GM19351 (cell line): ENCODE measurements around the gene DQX1.
A peak's percentile ranks its signal among the peaks of the same experiment; 100 is the strongest.
"Not testable (repeated sequence)": the region's sequence is repeated elsewhere in the genome, so short reads cannot be mapped to it uniquely, and the experiment has no call there.

Source experiments
- ATAC-seq: cut with Tn5 transposase; IDR thresholded peaks from one replicate; pipeline ENCODE4 v1.9.1; 2021; ENCODE audit warnings: mild to moderate bottlenecking, moderate library complexity; ENCODE audit not compliant: unreplicated experiment

DQX1 gene

GRCh38 chr2:74497777-74498499 is 28.1 kb downstream of the DQX1 start:
- ATAC-seq: no peak

- no peak for ATAC-seq
Measured at GRCh38 chr2:74496997-74497776, 28.8 kb downstream of the DQX1 start.

GRCh38 chr2:74495440-74495839 is 30.6 kb downstream of the DQX1 start:
- ATAC-seq: no peak

DNA sequence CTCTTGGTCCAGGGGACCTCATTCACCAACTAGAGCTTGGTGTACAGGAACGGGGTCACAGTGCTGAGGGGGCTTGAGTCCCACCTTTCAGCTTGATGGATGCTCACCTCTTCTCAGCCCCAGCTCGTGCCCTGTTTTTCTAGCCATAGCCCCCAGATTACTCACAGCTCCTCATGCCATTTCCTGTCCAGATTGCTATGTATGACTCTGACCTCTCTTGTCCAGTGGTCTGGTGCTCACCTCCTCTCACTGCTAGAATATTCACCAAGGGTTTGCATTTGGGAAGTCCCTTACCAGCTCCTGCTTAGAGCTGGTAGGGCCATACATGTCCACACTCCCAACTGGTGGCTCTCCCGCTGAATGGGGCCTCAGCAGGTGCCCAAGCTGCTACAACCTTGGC is 32.5 kb downstream of the DQX1 start:
- no peak for ATAC-seq

DNA sequence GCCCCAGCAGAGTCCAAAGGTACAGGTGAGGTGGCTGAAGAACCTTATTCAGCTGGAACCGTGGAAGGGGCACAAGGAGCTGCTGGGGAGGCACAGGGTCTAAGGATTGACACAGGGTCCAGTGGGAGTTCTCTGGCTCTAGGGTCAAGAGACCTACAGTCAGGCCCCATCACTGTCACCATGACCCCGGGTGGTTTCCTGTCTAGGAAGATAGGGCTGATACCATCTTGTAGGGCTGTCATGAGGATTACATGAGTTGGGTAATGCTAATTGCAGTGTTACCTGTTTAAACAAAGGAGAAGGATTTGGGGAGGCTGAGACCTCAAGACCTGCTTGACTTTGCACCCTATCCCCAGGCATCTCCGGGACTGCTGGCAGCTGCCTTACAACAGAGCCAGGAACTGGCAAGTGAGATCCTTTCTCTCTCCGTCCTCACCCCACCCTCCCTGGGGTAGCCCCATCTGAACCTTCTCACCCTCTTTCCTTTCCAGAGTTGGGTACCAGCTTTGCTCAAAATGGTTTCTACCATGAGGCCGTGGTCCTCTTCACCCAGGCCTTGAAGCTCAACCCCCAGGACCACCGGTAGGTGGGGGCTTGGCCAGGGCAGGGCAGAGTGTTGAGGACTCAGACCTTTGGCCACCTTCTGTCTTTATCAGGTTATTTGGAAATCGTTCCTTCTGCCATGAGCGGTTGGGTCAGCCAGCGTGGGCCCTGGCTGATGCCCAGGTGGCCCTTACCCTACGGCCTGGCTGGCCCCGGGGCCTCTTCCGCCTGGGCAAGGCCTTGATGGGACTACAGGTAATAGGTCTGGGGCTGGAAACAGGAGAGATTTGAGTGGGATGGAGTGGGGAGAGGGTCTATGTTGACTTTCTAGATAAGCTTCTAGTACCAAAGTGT is 34.1 kb downstream of the DQX1 start:
- no peak for ATAC-seq

DNA sequence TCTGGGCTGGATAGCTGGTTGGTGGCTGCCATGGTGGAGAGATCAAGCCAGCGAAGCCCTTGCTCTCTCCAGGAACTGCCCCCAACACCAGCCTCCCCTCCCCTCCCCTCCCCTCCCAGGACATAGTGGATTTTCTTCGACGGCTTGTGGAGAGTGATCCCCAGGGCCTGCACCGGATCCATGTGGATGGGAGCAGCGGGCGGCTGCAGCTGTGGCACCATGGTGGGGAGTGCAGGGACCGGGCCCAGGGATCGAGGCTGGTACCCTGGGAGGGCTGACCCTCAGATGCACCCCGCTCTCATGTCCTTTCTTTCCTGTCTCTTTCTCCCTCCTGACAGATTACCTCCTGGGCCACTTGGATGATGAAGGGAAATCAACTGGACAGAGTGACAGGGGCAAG is 36.1 kb downstream of the DQX1 start:
- ATAC-seq: no peak

DNA sequence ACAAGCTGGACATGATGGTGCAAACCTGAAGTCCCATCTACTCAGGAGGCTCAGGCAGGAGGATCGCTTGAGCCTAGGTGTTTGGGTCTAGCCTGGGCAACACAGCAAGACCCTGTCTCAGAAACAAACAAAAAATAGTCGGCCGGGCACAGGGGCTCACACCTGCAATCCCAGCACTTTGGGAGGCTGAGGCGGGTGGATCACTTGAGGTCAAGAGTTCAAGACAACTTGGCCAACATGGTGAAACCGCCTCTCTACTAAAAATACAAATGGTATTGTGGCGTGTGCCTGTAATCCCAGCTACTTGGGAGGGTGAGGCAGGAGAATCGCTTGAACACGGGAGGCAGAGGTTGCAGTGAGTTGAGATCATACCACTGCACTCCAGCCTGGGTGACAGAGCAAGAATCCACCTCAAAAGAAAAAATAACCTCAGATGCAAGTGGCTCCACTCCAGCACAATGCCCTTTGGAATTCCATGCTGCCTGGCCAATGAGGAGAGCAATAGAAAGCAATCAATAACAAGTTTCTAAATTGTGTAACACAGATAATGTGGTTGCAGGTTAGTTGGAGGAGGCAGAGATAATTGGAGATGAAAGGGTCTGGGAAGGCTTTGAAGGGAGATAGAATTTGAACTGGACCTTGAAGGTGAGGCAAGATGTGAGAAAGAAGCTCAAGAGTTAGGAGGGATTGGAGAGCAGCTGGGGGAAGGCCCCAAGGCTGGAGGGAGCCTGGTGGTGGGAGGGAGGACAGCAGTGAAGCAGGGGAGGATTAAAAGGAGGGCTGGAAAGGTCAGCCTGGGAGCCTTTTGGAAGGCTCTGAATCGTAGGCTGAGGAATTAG is 37.2 kb downstream of the DQX1 start:
- no peak for ATAC-seq

- ATAC-seq: no peak
Measured at GRCh38 chr2:74486141-74486540, 39.9 kb downstream of the DQX1 start.

GRCh38 chr2:74483675-74484164 is 42.3 kb downstream of the DQX1 start:
- not testable (repeated sequence) for ATAC-seq

GRCh38 chr2:74482801-74483674 is 43.0 kb downstream of the DQX1 start, which contains the start of the genes CCDC142 and TTC31:
CCDC142 (minus strand) TSS chr2:74482998; CDS start chr2:74482837, 161 bp downstream.
TTC31 (plus strand) TSS chr2:74483081; CDS start chr2:74483096, 15 bp downstream.
- ATAC-seq: peak; percentile 86

- peak; percentile 40 for ATAC-seq
Measured at GRCh38 chr2:74481961-74482800, 43.9 kb downstream of the DQX1 start.

- no peak for ATAC-seq
Measured at GRCh38 chr2:74481431-74481830, 44.6 kb downstream of the DQX1 start.

- no peak for ATAC-seq
Measured at GRCh38 chr2:74474899-74475298, 51.1 kb downstream of the DQX1 start.

DNA sequence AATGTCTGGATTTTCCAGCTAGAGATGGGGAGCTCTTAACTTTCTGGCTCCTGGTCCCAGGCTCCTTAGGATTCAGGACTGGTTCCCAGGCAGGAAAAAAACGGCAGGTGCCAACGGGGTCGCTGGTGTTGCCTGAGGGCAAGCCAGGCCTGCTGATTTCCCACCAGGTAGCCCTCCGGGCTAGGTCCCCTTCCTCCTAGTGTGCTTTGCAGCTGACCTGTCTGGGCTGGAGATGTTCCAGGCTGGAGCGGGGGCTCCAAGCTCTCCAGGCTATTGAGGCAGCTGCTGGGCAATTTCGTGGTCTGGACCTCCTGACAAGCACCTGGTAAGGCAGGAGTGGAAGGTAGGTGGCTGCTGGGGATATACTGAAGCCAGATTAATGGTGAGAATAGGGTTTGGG is 51.5 kb downstream of the DQX1 start:
- ATAC-seq: no peak

DNA sequence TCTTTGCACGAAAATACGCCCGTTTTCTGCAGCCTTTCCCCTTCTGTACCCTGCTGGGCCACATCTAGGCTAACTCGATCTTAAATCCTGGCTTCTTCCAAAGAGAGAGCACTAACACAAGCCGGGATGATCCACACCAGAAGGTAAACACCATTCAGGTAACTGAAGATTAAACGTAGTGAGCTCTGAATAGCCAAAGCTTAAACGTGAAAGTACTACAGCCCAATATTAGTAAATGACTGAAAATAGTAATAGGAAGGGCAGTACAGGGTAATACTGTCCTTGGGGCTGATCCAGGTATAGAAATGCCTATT is 53.1 kb downstream of the DQX1 start:
- no peak for ATAC-seq

DNA sequence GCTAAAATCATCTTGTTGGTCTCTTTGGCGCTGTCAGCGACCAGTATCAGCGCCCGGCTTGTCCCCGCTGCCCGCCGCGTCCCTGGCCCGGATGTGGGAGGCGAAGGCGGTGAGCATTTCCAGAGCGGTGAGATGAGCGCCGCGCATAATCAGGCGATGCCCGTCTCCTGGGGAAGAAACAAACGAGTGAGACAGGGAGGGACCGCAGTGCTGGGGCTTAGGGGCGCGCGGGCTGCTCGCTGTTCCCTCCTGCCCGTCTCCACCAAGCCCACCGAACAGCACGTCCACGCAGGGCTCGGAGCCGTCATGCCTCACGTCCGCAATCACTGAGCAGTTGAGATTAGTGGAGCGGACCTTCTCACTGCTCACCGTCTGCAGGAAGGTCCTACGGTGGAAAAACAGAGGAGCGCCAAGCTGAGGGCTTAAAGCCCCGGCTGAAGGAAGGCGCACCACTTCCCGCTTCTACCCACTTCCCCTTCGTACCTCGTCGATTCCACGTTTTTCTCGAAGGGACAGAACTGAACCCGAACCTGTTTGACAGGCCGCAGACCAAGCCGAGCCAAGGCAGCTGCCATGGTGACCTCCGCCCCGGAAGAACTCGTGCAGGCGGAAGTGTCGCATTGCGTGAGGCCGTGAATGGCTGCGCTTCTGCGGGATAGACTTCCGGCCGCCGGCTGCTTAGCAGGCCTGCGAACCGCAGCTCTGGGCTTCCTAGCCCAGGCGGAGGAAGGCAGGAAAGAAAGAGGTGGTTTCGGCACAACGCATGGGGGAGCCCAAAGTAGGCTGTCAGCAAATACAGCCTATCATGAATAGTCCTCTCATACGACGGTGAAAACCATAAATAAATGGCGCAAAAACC is 53.7 kb downstream of the DQX1 start, which contains the start of gene MRPL53:
Gene MRPL53, minus strand, starts transcription at position 595 of the 859 bp plus-strand sequence. Its CDS starts 20 bp downstream, at position 575.
- ATAC-seq: peak; percentile 90

DNA sequence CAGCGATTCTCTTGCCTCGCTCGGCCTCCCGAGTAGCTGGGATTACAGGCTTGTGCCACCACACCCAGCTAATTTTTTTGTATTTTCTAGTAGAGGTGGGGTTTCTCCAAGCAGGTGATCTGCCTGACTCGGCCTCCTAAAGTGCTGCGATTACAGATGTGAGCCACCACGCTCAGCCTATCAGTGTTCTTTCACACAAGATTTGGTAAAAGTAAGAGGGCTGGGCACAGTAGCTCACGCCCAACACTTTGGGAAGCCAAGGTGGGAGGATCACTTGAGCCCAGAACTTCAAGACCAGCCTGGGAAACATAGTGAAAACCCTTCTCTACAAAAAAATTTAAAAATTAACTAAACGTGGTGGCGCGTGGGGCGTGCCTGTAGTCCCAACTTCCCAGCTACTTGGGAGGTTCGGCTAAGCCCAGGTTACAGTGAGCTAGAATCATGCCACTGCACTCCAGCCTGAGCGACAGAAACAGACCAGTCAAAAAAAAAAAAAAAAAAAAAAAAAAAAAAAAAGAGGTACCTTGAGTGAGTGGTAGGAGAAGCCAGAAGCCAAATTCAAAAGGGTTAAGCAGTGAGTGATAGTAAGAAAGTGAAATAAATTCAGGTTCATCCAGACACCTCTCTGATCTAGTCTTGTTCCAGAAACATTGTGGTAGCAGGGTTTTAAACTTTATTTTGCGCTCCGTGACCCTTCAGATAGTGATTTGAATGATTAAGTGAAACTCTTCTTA is 54.5 kb downstream of the DQX1 start:
- no peak for ATAC-seq
